Rectal smooth muscle tissue (tissue), 1 donor: ENCODE data around the gene CAPN8.

Experiments
- H3K27ac ChIP-seq: one replicate; pipeline ENCODE4 v1.7.0; 2013; ENCODE audit warnings: low read depth, low read length, inconsistent platforms
- H3K27me3 ChIP-seq: one replicate; pipeline ENCODE4 v1.7.0; 2013; ENCODE audit warnings: low read length; ENCODE audit not compliant: control insufficient read depth, insufficient read depth
- H3K36me3 ChIP-seq: one replicate; pipeline ENCODE4 v1.7.0; 2013; ENCODE audit warnings: low read length; ENCODE audit not compliant: control insufficient read depth, insufficient read depth
- H3K4me1 ChIP-seq: one replicate; pipeline ENCODE4 v1.7.0; 2013; ENCODE audit warnings: low read length; ENCODE audit not compliant: control insufficient read depth, insufficient read depth
- H3K4me3 ChIP-seq: one replicate; pipeline ENCODE4 v1.7.0; 2013; ENCODE audit warnings: low read length
- H3K9ac ChIP-seq: one replicate; pipeline ENCODE4 v1.7.0; 2013; ENCODE audit warnings: low read length

The CAPN8 gene

DNA sequence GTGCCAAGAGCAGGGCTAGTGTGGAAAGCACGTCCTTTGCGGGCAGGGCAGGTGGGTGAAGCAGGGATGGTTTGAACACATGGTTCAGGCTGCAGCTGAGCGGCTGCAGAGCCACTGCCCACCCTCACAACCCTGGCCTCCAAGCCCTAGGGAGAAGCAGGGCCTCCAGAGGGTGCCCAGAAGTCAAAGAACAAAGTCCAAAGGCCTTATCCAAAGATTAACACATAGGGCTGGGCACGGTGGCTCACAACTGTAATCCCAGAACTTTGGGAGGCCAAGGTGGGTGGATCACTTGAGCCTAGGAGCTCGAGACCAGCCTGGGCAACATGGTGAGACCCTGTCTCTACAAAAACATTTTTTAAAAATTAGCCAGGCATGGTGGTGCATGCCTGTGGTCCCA is 46.8 kb downstream of the CAPN8 start:
- no peaks in the 10 kb centered on the region for H3K36me3 ChIP-seq
- H3K9ac ChIP-seq = no peak overlapping the region
- no peaks in the 10 kb centered on the region for H3K4me1 ChIP-seq
- no peak overlapping the region for H3K27ac ChIP-seq
- no peak overlapping the region for H3K4me3 ChIP-seq
- H3K27me3 ChIP-seq = no peaks in the 10 kb centered on the region

DNA sequence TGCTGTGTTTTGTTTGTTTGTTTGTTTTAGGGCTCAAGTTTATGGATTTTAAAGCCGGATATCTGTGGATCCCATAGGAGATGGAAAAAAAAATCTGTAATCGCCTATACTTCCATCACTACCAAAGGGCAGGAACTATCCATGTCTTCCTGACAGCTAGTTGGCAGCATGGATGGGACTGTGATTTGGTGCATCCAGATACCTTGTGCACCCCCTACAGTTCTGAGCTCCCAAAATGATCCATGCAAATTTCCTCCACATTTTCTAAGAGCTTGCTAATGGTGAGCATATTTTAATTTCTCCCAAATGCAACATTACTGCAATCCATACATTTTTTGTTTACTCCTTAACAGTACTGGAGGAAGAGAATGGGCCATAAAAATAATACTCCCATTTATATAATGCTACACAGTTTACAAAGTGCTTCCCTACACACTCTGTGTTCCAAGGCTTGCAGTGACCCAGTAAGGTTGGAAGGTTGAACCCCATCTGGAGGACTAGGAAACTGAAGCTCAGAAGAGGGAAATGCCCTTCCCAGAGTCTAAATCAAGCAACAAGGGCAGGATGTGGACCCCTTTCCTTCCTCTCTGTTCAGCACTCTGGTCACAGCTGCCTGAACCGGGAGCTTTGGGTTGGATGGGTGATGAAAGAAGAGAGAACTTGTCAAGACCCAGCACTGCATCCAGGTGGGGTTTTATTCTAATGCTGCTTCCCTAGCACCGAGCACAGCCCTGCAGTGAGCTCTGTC is 48.0 kb downstream of the CAPN8 start:
- H3K4me3 ChIP-seq = no peak overlapping the region
- no peaks in the 10 kb centered on the region for H3K27me3 ChIP-seq
- no peak overlapping the region for H3K27ac ChIP-seq
- H3K9ac ChIP-seq = no peak overlapping the region
- no peaks in the 10 kb centered on the region for H3K4me1 ChIP-seq
- H3K36me3 ChIP-seq = no peaks in the 10 kb centered on the region

DNA sequence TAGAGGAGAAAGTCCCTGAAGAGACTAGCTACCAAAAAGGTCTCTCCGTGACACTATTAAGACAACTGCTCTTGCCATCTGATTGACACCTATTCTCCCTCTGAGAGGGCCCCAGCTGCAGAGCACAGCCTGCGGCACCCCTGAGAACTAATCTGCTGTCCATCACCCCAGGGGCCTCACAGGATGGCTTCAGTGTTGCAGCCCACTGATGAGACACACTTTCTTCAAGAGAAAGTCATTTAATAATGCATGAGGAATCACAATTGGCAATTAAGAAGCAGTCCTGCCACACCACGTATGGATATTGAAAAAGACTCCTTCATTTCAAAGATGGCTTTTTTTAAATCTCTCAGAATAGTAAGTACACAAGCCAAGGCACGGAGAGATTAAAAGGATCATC is 48.9 kb downstream of the CAPN8 start:
- H3K27ac ChIP-seq = no peak overlapping the region
- no peaks in the 10 kb centered on the region for H3K36me3 ChIP-seq
- H3K4me3 ChIP-seq = no peak overlapping the region
- H3K9ac ChIP-seq = no peak overlapping the region
- no peaks in the 10 kb centered on the region for H3K4me1 ChIP-seq
- H3K27me3 ChIP-seq = no peaks in the 10 kb centered on the region

DNA sequence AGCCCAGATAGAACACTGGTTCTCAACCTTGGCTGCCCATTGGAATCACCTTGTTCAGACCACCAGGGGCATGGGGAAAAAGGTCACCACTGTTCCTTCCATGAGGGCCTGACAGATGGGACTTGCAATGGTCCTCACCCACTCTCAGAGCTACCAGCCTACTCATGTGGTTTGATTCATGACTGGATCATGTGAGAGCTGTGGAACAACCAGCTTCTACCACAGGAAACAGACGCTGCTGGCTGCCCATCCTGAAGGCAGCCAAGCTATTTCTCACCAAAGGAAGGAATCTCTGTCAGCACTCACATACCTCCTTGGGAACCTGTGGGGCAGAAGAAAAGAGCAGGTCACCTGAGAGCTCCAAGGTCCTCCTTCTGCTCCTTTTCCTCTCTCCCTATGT is 53.6 kb downstream of the CAPN8 start:
- Histone ChIP-seq H3K4me3 (no peak overlapping the region), H3K4me1 (no peaks in the 10 kb centered on the region), H3K27me3 (no peaks in the 10 kb centered on the region), H3K9ac (no peak overlapping the region), H3K27ac (no peak overlapping the region), H3K36me3 (no peaks in the 10 kb centered on the region)

DNA sequence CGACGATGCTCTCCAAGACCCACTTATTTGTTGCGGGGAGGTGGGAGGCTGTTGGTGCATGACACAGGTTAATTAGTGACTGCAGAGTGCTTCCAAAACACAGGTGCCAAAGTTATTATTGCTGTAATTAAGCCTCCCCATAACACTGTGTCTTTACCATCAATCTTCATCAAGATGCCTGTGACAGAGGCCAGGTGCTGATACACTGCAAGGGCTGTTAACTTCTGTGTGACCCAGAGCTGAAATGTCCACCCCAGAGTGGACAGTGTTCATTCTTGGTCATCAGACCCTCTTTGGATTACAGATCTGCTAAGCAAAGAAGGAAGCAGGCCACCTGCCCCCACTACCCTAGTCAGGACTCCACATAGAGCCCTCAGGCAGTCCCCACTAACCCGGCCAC is 55.5 kb downstream of the CAPN8 start:
- Histone ChIP-seq H3K4me3 (no peak overlapping the region), H3K27ac (no peak overlapping the region), H3K36me3 (no peaks in the 10 kb centered on the region), H3K4me1 (no peaks in the 10 kb centered on the region), H3K9ac (no peak overlapping the region), H3K27me3 (no peaks in the 10 kb centered on the region)

DNA sequence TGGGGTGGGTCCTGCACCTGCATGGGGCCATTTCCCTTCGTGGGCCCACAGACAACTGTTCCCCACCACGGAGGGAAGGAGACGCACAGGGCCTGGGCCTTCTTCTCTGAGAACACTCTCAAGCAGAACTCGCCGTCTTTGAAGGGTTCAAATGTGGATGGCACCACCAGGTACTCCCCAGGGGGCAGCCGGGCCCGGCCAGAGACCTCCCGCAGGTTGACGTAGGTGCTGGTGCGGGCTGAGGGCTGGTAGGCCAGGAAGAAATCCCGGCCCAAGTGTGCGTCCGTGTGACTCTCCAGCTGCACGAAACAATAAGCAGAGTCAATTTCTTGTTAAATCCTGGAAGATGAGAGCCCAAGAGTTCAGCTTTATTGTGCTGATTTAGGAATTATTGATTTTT is 56.4 kb downstream of the CAPN8 start:
- Histone ChIP-seq H3K4me3 (no peak overlapping the region), H3K4me1 (no peaks in the 10 kb centered on the region), H3K9ac (no peak overlapping the region), H3K36me3 (no peaks in the 10 kb centered on the region), H3K27me3 (no peaks in the 10 kb centered on the region), H3K27ac (no peak overlapping the region)

DNA sequence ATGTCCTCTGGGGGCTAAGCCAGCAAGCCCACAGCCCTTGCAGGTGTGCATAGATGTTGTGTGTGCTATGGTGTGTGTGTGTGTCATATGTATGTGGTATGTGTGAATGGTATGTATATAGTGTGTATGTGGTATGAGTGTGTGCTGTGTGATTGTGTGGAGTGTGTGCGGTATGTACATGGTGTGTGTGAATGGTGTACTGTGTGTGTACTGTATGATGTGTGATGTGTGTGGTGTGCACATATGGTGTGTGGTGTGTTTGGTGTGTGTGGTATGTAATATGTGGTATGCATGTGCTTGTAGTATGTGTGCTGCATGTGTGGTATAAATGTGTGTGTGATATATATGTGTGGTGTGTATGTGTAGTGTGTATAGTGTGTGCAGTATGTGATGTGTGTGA is 107.0 kb downstream of the CAPN8 start:
- Histone ChIP-seq H3K9ac (no peak overlapping the region), H3K27me3 (no peaks in the 10 kb centered on the region), H3K4me3 (no peak overlapping the region), H3K27ac (no peak overlapping the region), H3K4me1 (no peaks in the 10 kb centered on the region), H3K36me3 (no peaks in the 10 kb centered on the region)

DNA sequence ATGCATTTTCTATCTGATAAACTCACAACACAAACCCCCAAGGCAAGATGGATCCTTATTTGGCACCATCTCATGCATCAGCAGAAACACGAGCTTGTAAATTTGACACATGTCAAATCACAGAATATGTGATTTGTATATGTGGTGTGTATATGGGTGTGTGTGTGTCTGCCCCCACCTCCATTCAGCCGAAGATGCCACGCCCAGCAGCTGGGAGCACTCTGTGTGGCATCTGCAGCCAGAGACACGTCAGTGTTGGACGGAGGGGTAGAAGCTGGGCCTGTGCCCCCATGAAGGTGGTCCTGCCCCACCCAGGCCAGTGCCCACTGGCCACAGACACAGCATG is 108.4 kb downstream of the CAPN8 start:
- Histone ChIP-seq H3K27me3 (no peaks in the 10 kb centered on the region), H3K4me3 (no peak overlapping the region), H3K36me3 (no peaks in the 10 kb centered on the region), H3K4me1 (no peaks in the 10 kb centered on the region), H3K27ac (no peak overlapping the region), H3K9ac (no peak overlapping the region)

DNA sequence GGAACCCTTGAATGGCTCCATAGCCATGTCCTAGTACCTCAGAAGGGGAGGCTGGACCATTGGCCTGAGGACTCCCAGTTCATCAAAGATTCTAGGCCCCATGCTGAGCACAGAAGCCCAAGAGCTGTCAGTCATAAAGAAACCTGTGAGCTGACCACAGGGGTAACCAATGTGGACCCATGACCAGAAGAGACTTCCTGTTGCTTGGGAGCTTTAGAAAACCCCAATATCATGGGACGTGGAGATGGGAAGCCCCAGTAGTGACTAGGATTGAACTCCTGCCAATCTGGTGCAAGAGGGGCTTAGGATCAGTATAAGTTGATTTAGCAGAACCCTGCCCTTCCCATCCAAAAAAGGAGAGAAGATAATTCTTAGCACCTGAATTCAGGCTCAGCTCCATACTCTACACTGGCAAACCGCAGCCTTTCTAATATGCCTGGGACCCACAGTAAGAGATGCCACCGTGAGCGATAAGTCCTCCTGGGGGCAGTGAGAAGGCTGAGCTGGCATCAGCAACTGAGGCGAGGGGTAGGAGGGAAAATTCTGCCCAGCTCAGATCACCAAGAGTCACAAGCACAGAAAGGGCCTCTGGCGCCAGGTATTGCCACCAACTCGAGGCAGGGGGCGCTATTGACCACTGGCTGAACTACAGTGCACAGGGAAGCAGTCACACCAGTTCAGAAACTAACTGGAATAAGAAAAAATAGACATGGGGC is 108.9 kb downstream of the CAPN8 start:
- Histone ChIP-seq H3K27me3 (no peaks in the 10 kb centered on the region), H3K4me3 (no peak overlapping the region), H3K27ac (no peak overlapping the region), H3K9ac (no peak overlapping the region), H3K4me1 (no peaks in the 10 kb centered on the region), H3K36me3 (no peaks in the 10 kb centered on the region)

DNA sequence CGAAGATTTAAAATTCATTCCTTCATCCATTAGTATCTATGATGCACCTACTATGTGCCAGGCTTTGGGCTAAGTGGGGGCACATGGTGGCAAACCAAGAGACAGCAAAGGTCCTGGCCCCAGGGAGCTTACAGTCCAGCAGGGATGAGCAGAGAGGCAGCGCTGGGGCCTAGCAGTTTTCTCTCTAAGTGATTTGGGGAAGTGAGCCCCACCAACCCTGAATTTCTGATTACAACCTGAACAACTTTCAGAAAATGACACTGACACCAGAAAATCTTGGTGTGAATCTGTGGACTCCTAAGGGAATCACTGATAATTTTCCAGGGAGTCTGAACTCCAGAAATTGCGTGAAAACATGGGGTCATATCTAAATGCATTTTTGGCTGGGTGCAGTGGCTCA is 111.5 kb downstream of the CAPN8 start:
- no peak overlapping the region for H3K27ac ChIP-seq
- H3K4me1 ChIP-seq = no peaks in the 10 kb centered on the region
- no peaks in the 10 kb centered on the region for H3K27me3 ChIP-seq
- no peak overlapping the region for H3K4me3 ChIP-seq
- no peak overlapping the region for H3K9ac ChIP-seq
- no peaks in the 10 kb centered on the region for H3K36me3 ChIP-seq

DNA sequence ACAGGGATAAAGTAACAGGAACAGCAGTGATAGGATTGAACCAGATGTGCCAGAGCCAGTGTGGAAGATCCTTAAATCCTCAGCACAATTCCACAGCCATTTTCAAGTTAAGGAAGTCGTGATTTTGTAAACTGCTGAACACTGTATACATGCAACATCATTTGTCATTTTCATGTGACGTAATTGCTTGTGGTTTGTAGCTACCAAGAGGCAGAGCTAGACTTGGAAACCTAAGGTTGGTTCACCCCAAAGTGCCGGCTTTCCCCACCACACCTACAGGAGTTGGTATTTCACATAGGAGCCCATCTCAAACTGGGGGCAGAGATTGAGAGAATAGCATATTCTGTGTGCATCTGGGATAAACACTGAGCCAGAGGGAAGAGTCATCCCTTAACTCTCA is 113.9 kb downstream of the CAPN8 start:
- Histone ChIP-seq H3K9ac (no peak overlapping the region), H3K27me3 (no peaks in the 10 kb centered on the region), H3K4me1 (no peaks in the 10 kb centered on the region), H3K27ac (no peak overlapping the region), H3K36me3 (no peaks in the 10 kb centered on the region), H3K4me3 (no peak overlapping the region)

DNA sequence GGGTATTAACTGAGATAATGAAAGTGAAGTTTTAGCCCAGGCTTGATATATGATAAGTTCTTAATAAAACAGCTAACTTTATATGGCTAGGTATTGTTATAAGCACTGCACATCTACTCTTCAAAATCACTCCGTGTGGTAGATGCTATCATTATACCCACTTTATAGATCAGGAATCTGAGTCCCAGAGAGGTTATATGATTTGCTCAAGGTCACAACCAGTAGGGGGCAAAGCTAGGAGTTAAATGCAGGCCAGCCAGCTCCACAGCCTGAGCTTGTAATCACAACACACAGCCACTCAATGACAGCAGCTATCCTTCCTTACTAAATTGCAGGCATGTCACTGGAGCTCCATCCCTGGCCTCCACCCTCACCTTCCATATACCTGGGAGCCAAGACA is 115.8 kb downstream of the CAPN8 start:
- Histone ChIP-seq H3K27ac (no peak overlapping the region), H3K4me3 (no peak overlapping the region), H3K4me1 (no peaks in the 10 kb centered on the region), H3K36me3 (no peaks in the 10 kb centered on the region), H3K9ac (no peak overlapping the region), H3K27me3 (no peaks in the 10 kb centered on the region)
